Endothelial cell of umbilical vein (primary cell): ENCODE measurements around the gene QTRT2. TPM values are rescaled to one million over a fixed set of nuclear protein-coding genes. Genes with fewer than 3 reads are reported as not detected.

Experiments
- BruUV-seq: library from RNA; stranded (reverse); fragments of 400-500 nt; replicated peaks from 2 replicates; lab custom pipeline; 2021; lab: Mats Ljungman, UMichigan
- CTCF ChIA-PET: fragments of 300-600, 350-600 bp; sonication (Branson Sonifier 250); formaldehyde crosslinking; loops from one replicate; lab custom pipeline; 2021; ENCODE audit warnings: antibody characterized with exemption, inconsistent platforms; lab: Charles Lee
- POLR2A ChIA-PET: fragments of 300-600, 350-600 bp; sonication (Branson Sonifier 250); formaldehyde crosslinking; loops from one replicate; lab custom pipeline; 2021; ENCODE audit warnings: antibody characterized with exemption, inconsistent platforms; lab: Charles Lee
- DNase-seq: peaks from one replicate; pipeline ENCODE4 v3.0.0-alpha.2; 2011; ENCODE audit warnings: low read depth, low spot score
- FAIRE-seq: peaks from 2 replicates; lab custom pipeline; 2011; peaks lifted over from hg19 to GRCh38; lab: Jason Lieb, UNC
- H2AFZ ChIP-seq: 2 replicates; pipeline ENCODE4 v1.6.0; 2012; ENCODE audit warnings: low read depth, low read length, control low read depth, inconsistent platforms
- H3K27ac ChIP-seq: 2 replicates; pipeline ENCODE4 v1.5.1; 2011; ENCODE audit warnings: low read depth, mild to moderate bottlenecking, control low read depth, low read length, moderate library complexity; ENCODE audit not compliant: insufficient read depth
- H3K27me3 ChIP-seq, 2 experiments: 2 replicates each; pipeline versions ENCODE4 v1.6.0 to v1.6.1; 2011; ENCODE audit warnings: low read length in 2 of 2, mixed read lengths in 1 of 2; ENCODE audit not compliant: control insufficient read depth in 2 of 2, insufficient read depth in 2 of 2
- H3K36me3 ChIP-seq, 2 experiments: 2 replicates in 1 of 2; 3 replicates in 1 of 2; pipeline ENCODE4 v1.5.1; 2011; ENCODE audit warnings: low read length in 2 of 2, mild to moderate bottlenecking in 1 of 2, moderate library complexity in 1 of 2; ENCODE audit not compliant: control insufficient read depth in 2 of 2, insufficient read depth in 2 of 2; ENCODE audit errors: extremely low read depth in 1 of 2
- H3K4me1 ChIP-seq: 3 replicates; pipeline ENCODE4 v1.5.1; 2011; ENCODE audit warnings: mild to moderate bottlenecking, low read length; ENCODE audit not compliant: control insufficient read depth, insufficient read depth; ENCODE audit errors: extremely low read depth
- H3K4me2 ChIP-seq: 2 replicates; pipeline ENCODE4 v1.6.1; 2011; ENCODE audit warnings: low read length, control low read depth, mixed read lengths; ENCODE audit not compliant: insufficient read depth
- H3K4me3 ChIP-seq, 3 experiments: fragments of 200-600 bp in 1 of 3; sonication (generic), shearing (Covaris generic) in 1 of 3; replicated peaks in 1 of 3; 2 replicates each; pipeline ENCODE4 v1.5.1; 2011 to 2016; ENCODE audit warnings: control low read depth in 3 of 3, low read length in 3 of 3, mild to moderate bottlenecking in 2 of 3, inconsistent platforms in 1 of 3, low read depth in 1 of 3, moderate library complexity in 1 of 3; ENCODE audit not compliant: insufficient read depth in 1 of 3
- H3K79me2 ChIP-seq: 2 replicates; pipeline ENCODE4 v1.6.0; 2012; ENCODE audit warnings: low read length, inconsistent platforms; ENCODE audit not compliant: control insufficient read depth, insufficient read depth
- H3K9ac ChIP-seq: replicated peaks from 2 replicates; pipeline ENCODE3; 2011; ENCODE audit warnings: low read length, control low read depth; ENCODE audit not compliant: insufficient read depth; ENCODE audit errors: extremely low read depth
- H3K9me1 ChIP-seq: replicated peaks from 3 replicates; pipeline ENCODE4 v1.6.0; 2011; ENCODE audit warnings: mild to moderate bottlenecking, low read length; ENCODE audit not compliant: control insufficient read depth, insufficient read depth; ENCODE audit errors: extremely low read depth
- H3K9me3 ChIP-seq: replicated peaks from 2 replicates; pipeline ENCODE4 v1.5.1; 2012; ENCODE audit warnings: low read length, inconsistent platforms; ENCODE audit not compliant: control insufficient read depth, insufficient read depth
- H4K20me1 ChIP-seq: replicated peaks from 2 replicates; pipeline ENCODE3; 2011; ENCODE audit warnings: mild to moderate bottlenecking, low read length; ENCODE audit not compliant: control insufficient read depth, insufficient read depth; ENCODE audit errors: extremely low read depth
- CTCF ChIP-seq, 2 donors: IDR thresholded peaks; 1 replicate in 1 of 2; 2 replicates in 1 of 2; pipeline ENCODE4 v1.5.1; 2011; ENCODE audit warnings: low read length in 2 of 2, mild to moderate bottlenecking in 2 of 2, moderate library complexity in 2 of 2, control low read depth in 1 of 2, inconsistent platforms in 1 of 2, low read depth in 1 of 2; ENCODE audit not compliant: insufficient read depth in 1 of 2; ENCODE audit errors: extremely low read depth in 1 of 2
- EZH2 ChIP-seq: IDR thresholded peaks from 2 replicates; pipeline ENCODE4 v1.6.1; 2012; ENCODE audit warnings: borderline replicate concordance, low read depth, mild to moderate bottlenecking, moderate library complexity, low read length, inconsistent platforms; ENCODE audit not compliant: severe bottlenecking
- FOS ChIP-seq: IDR thresholded peaks from 2 replicates; pipeline ENCODE4 v1.6.1; 2011; ENCODE audit warnings: mild to moderate bottlenecking, low read length, moderate library complexity, borderline replicate concordance; ENCODE audit not compliant: insufficient read depth
- GATA2 ChIP-seq: IDR thresholded peaks from 2 replicates; pipeline ENCODE4 v1.7.0; 2011; ENCODE audit warnings: low read depth, mild to moderate bottlenecking, moderate library complexity, mixed read lengths, low read length; ENCODE audit not compliant: insufficient read length, insufficient read depth
- MAX ChIP-seq: IDR thresholded peaks from 2 replicates; pipeline ENCODE4 v1.6.1; 2011; ENCODE audit not compliant: insufficient read depth, insufficient read length
- MYC ChIP-seq: IDR thresholded peaks from one replicate; pipeline ENCODE4 v1.6.1; 2011; ENCODE audit warnings: mild to moderate bottlenecking, low read depth, low read length
- POLR2AphosphoS5 ChIP-seq: IDR thresholded peaks from 2 replicates; pipeline ENCODE4 v1.6.1; 2012; ENCODE audit warnings: low read depth, mild to moderate bottlenecking, control low read depth, low read length, moderate library complexity; ENCODE audit not compliant: insufficient read depth
- dilution Hi-C: fragments of 300-500 bp; cut with MboI; formaldehyde crosslinking; loops from one replicate; pipeline ENCODE4 v1.15.0; 2019; ENCODE audit warnings: low sequenced_read_pairs; ENCODE audit not compliant: extremely low pct_ligation_motif_present
- intact Hi-C: fragments of 100-400 bp; cut with micrococcal nuclease; formaldehyde crosslinking; loops from one replicate; pipeline ENCODE4 v1.10.0; 2022
- polyA plus RNA-seq, 4 experiments: library from polyadenylated mRNA; depleted of rRNA in 3 of 4; stranded (reverse) in 3 of 4; unstranded in 1 of 4; fragments of >200 nt; gene quantifications; 2 replicates each; pipeline versions ENCODE4 v1.2.1 to v1.2.3, GENCODE V29; 2011 to 2012; ENCODE audit warnings: missing spikeins in 1 of 4
- total RNA-seq: library from RNA; stranded (reverse); gene quantifications from 2 replicates; pipeline ENCODE4 v1.2.3, GENCODE V29; 2021

QTRT2 gene
- total and polyA plus RNA-seq, 2 donors (not counting 3 experiments of a cell fraction or from before 2014, with no cell fraction given) = 11.0 to 42.8 TPM

- FAIRE-seq (no peak), DNase-seq (no peak)
- ChIA-PET POLR2A (no interaction called here), CTCF (interaction anchor here (1.1 kb wide), 1 partner anchor 41 kb away, joined by 3 read pairs; no protein-coding TSS in a partner anchor)
- Histone ChIP-seq H3K27ac (no peak overlapping the region), H2AFZ (no peak overlapping the region), H3K27me3 (no peaks in the 10 kb centered on the region), H3K4me1 (peaks cover 7% of the 10 kb centered on the region), H3K36me3 (no peaks in the 10 kb centered on the region), H3K4me2 (no peak overlapping the region), H3K9ac (no peak overlapping the region), H3K4me3 (no peak overlapping the region), H3K79me2 (no peaks in the 10 kb centered on the region), H3K9me1 (no peaks in the 10 kb centered on the region), H4K20me1 (no peaks in the 10 kb centered on the region), H3K9me3 (no peaks in the 10 kb centered on the region)
- dilution Hi-C loops = no loop called here
- BruUV-seq = no TSS peak
- intact Hi-C loops = no loop called here
- TF ChIP-seq CTCF (IDR thresholded peaks at IDR 0.05; ENCODE audit: extremely low read depth in 1 of 2, insufficient read depth in 1 of 2, low read depth in 1 of 2, low read length in 2 of 2) = no peak
- no peak for TF ChIP-seq MAX
- TF ChIP-seq POLR2AphosphoS5 = no peak
- no peak for TF ChIP-seq FOS
- TF ChIP-seq EZH2 = no peak
- TF ChIP-seq MYC = no peak
- TF ChIP-seq GATA2 = no peak
Observed at GRCh38 chr3:114114719-114115118, 58.2 kb downstream of the QTRT2 start.
